Stimulated activated CD8-positive, alpha-beta memory T cell treated with anti-CD3 and anti-CD28 coated beads, Interleukin-7, amount 100 ng/mL, for 24 hours (primary cell): ENCODE results near the gene TMEM11.

Experiments
- DNase-seq: peaks from one replicate; pipeline ENCODE4 v3.0.0-alpha.2; 2020; ENCODE audit warnings: low read depth

TMEM11 gene

DNA sequence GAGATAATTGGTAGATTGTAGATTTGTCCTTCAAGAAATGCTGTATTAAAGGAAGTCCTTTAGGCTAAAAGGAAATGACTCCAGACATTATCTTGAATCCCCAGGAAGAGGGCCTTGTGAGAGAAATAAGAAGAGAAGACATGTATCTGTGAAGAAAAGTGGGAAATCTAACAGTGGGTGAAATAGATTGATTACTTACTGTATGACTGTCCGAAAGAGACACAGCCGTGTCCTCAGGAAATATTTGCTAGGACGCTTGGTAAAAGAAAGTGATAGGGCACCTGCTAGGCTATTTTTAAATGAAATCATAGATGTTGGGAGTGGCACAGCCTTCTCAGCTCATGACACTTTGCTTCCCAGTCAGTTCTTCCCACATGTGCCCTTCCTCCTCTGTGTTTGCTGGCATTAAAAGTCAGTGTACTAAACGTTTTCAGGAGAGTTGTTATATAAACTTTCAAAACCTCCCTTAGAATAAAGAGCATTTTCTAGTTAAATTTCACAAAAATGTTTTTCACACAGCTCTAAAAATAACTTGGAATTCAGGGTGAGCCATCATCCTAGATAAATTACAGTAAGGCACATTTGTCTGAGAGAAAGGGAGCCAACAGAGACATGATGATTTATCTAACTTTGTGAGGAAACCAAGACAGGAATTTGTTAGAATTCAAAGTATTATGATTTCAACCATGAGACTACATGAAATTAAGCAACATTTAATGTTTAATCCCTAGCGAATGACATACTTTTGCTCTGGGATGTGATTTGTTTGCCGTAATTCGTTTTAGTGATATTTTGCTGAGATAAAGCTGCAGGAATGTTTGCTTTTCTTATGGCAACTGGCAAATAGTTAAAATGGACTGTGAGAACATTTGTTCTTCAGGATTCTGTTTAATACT, 52.2 kb downstream of the TMEM11 start:
- no peak for DNase-seq

DNA sequence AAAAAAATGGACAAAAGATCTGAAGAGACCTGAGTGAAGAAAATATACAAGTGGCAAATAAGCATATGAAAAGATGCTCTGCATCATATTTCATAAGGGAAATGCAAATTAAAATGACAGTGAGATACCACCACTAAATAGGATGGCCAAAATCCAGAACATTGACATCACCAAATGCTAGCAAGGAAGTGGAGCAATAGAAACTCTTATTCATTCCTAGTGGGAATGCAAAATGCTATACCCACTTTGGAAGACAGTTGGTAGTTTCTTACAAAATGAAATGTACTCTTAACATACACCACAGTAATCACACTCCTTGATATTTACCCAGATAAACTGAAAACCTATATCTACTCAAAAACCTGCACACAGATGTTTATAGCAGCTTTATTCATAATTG, 53.6 kb downstream of the TMEM11 start:
- no peak for DNase-seq

DNA sequence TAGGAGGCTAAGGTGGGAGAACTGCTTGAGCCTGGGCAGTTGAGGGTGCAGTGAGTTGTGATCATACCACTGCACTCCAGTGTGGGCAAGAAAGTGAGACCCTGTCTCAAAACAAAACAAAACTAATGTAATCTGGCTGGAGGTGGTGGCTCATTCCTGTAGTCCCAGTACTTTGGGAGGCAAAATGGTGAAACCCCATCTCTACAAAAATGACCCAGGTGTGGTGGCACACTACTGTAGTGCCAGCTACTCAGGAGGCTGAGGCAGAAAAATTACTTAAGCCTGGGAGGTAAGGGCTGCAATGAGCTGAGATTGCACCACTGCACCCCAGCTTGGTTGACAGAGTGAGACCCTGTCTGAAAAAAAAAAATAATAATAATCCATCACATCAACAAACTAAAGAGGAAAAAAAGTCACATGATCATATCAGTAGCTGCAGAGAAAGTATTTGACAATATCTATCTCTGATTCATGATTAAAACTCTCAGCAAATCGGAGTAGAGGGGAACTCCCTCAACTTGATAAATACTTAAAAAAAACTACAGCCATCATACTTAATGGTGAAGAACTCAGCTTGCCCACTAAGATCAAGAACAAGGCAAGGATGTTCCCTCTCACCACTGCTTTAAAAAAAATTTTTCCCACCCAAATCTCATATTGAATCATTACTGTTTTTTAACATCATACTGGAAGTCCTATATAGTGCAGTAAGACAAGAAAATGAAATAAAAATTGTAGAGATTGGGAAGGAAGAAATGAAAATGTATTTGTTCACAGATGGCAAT, 56.2 kb downstream of the TMEM11 start:
- no peak for DNase-seq

DNA sequence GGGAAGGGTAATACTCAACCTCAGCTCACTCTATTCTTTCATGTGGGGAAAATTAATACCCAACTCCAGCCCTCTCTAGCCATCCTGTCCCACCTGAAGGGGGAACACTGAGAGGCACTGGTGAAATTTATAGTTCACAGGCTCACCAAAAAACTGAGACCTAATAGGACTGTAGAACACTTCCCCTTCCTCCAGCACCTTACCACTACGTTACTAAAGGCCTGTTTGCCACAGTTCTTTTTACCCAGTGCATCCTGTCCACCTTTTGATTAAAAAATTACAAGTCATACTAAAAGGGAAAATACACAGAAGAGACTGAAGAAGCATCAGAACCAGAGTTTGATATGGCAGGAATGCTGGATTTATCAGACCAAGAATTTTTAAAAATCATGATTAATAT, 61.2 kb downstream of the TMEM11 start:
- DNase-seq: no peak

DNA sequence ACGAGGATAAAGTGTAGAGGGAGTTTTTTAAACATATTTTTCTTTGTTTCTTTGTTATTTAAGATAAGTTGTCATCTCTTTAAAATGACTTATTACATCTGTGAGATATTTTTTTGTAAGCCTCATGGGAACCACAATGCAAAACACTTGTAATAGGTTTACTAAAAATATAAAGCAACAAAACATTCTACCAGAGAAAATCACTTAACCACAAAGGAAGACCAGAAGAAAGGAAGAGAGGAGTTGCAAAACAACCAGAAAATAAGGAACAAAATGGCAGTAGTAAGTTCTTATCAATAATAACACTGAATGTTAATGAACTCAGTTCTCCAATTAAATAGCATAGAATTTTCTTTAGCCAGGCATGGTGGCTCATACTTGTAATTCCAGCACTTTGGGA, 64.3 kb downstream of the TMEM11 start:
- no peak for DNase-seq
